A673 (cell line): ENCODE data around the gene MT1F. TPM values are rescaled to one million over a fixed set of nuclear protein-coding genes. Genes with fewer than 3 reads are reported as not detected.

ENCODE experiments used
- BruUV-seq: library from RNA; stranded (reverse); fragments of 400-500 nt; replicated peaks from 2 replicates; lab custom pipeline; 2021; lab: Mats Ljungman, UMichigan
- CTCF ChIA-PET: fragments of 300-600 bp; sonication (Branson Sonifier 250); formaldehyde crosslinking; loops from one replicate; lab custom pipeline; 2022; ENCODE audit warnings: antibody characterized with exemption; lab: Charles Lee
- POLR2A ChIA-PET: fragments of 300-600 bp; sonication (Branson Sonifier 250); formaldehyde crosslinking; loops from one replicate; lab custom pipeline; 2022; ENCODE audit warnings: antibody characterized with exemption; ENCODE audit not compliant: low non-redundant PET; lab: Charles Lee
- DNase-seq: peaks from one replicate; pipeline ENCODE4 v3.0.0-alpha.2; 2015; ENCODE audit warnings: low spot score
- H3K27ac ChIP-seq: fragments of 200-600 bp; sonication (generic); 2 replicates; pipeline ENCODE4 v1.5.1; 2016; ENCODE audit warnings: mixed run types, low read depth, mild to moderate bottlenecking, mixed read lengths, antibody characterized with exemption, low read length; ENCODE audit not compliant: poor library complexity, severe bottlenecking
- H3K27me3 ChIP-seq: fragments of 200-600 bp; sonication (generic); replicated peaks from 2 replicates; pipeline ENCODE4 v1.6.1; 2017; ENCODE audit warnings: mixed run types, low read depth, mild to moderate bottlenecking, mixed read lengths, antibody characterized with exemption, low read length; ENCODE audit not compliant: insufficient read depth, poor library complexity
- H3K36me3 ChIP-seq: fragments of 200-600 bp; sonication (generic); 2 replicates; pipeline ENCODE4 v1.6.1; 2016; ENCODE audit warnings: mixed run types, mild to moderate bottlenecking, mixed read lengths, antibody characterized with exemption, low read length; ENCODE audit not compliant: insufficient read depth, poor library complexity, severe bottlenecking
- H3K4me1 ChIP-seq: fragments of 200-600 bp; sonication (generic); 2 replicates; pipeline ENCODE4 v1.6.1; 2017; ENCODE audit warnings: mixed run types, mild to moderate bottlenecking, mixed read lengths, antibody characterized with exemption, low read length; ENCODE audit not compliant: insufficient read depth, poor library complexity, severe bottlenecking
- H3K4me3 ChIP-seq: fragments of 200-600 bp; sonication (generic); 2 replicates; pipeline ENCODE4 v1.5.1; 2016; ENCODE audit warnings: low read depth, mixed run types, mild to moderate bottlenecking, mixed read lengths, low read length; ENCODE audit not compliant: poor library complexity, severe bottlenecking
- H3K9me3 ChIP-seq: fragments of 200-600 bp; sonication (generic); 2 replicates; pipeline ENCODE4 v1.6.1; 2016; ENCODE audit warnings: mixed run types, low read depth, mild to moderate bottlenecking, mixed read lengths, antibody characterized with exemption, low read length; ENCODE audit not compliant: poor library complexity, severe bottlenecking
- CTCF ChIP-seq: fragments of 300-800, 200-600 bp; sonication (generic); conservative IDR thresholded peaks from 2 replicates; pipeline ENCODE4 v1.5.1; 2017; ENCODE audit warnings: low read depth, mild to moderate bottlenecking, antibody characterized with exemption, low read length, moderate library complexity, mixed read lengths
- EZH2 ChIP-seq: fragments of 200-600 bp; sonication (generic); IDR thresholded peaks from 2 replicates; pipeline ENCODE4 v1.6.1; 2017; ENCODE audit warnings: borderline replicate concordance, low read depth, mild to moderate bottlenecking, mixed read lengths, antibody characterized with exemption, low read length; ENCODE audit not compliant: poor library complexity, severe bottlenecking
- intact Hi-C: fragments of 100-400 bp; cut with micrococcal nuclease; formaldehyde crosslinking; loops from one replicate; pipeline ENCODE4 v1.10.0; 2022; ENCODE audit not compliant: unreplicated experiment
- total RNA-seq: library from RNA; stranded (reverse); gene quantifications from 2 replicates; pipeline ENCODE4 v1.2.3, GENCODE V29; 2021

Gene MT1F
- total RNA-seq, 1 experiment from 2014 or later: 26.9 TPM

GRCh38 chr16:56683424-56684172, 25.8 kb downstream of the MT1F start:
- intact Hi-C loops: loop anchor here (5.0 kb wide), 1 partner anchor 76 kb away; the partner anchor contains the start of gene MT2A
- no peak overlapping the region for H3K27ac ChIP-seq
- ChIA-PET POLR2A (no interaction called here), CTCF (interaction anchor here (0.9 kb wide), 1 partner anchor 10 kb away, joined by 3 read pairs; no protein-coding TSS in a partner anchor)
- H3K9me3 ChIP-seq: no peaks in the 10 kb centered on the region
- H3K4me1 ChIP-seq: no peaks in the 10 kb centered on the region
- DNase-seq: no peak
- H3K27me3 ChIP-seq: no peaks in the 10 kb centered on the region
- H3K4me3 ChIP-seq: no peak overlapping the region
- TF ChIP-seq CTCF: no peak
- TF ChIP-seq EZH2: no peak
- no TSS peak for BruUV-seq
- no peaks in the 10 kb centered on the region for H3K36me3 ChIP-seq

- ChIA-PET CTCF (no interaction called here), POLR2A (no interaction called here)
- no peaks in the 10 kb centered on the region for H3K36me3 ChIP-seq
- intact Hi-C loops: loop anchor here (5.0 kb wide), 1 partner anchor 77 kb away; the partner anchor contains the start of gene MT2A
- H3K27ac ChIP-seq: no peak overlapping the region
- H3K9me3 ChIP-seq: no peaks in the 10 kb centered on the region
- peaks cover 4% of the 10 kb centered on the region for H3K4me1 ChIP-seq
- no TSS peak for BruUV-seq
- no peaks in the 10 kb centered on the region for H3K27me3 ChIP-seq
- no peak overlapping the region for H3K4me3 ChIP-seq
- DNase-seq: no peak
- no peak for TF ChIP-seq EZH2
- no peak for TF ChIP-seq CTCF
These were observed 26.6 kb downstream of the MT1F start for GRCh38 chr16:56684256-56684925.

- DNase-seq: no peak
- intact Hi-C loops: loop anchor here (5.0 kb wide), 1 partner anchor 78 kb away; the partner anchor contains the start of gene MT2A
- no peaks in the 10 kb centered on the region for H3K9me3 ChIP-seq
- H3K4me3 ChIP-seq: no peak overlapping the region
- no peaks in the 10 kb centered on the region for H3K36me3 ChIP-seq
- no peak overlapping the region for H3K27ac ChIP-seq
- no TSS peak for BruUV-seq
- H3K4me1 ChIP-seq: peaks cover 6% of the 10 kb centered on the region
- H3K27me3 ChIP-seq: no peaks in the 10 kb centered on the region
- CTCF ChIA-PET: no interaction called here
- TF ChIP-seq CTCF (no peak), EZH2 (no peak)
- POLR2A ChIA-PET: no interaction called here
These were observed 27.3 kb downstream of the MT1F start for GRCh38 chr16:56684926-56685590.
